Measurements from ENCODE around the gene PHLDB2.

PHLDB2 gene

DNA sequence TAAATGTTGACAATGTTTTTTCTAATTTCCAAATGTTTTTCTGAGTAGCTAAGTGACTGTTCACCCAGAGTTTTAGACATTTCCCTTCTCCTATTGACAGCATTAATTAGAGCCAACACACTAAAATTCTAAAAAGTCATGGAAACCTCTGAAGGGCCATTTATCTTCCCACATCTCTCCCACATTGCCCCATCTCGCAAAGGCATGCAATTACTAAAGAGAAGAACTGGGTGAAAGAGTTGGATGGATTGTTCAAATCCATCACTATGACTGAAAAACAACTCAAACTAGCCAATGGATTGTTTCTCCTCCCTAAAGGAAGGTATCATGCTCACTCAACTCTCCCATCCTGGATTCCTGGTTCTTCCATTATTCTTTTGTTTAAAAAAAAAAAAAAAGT, 30.0 kb upstream of the PHLDB2 start:
- no peak for TF ChIP-seq ZNF274 (IDR thresholded peaks at IDR 0.05; ENCODE audit: low read depth, low read length)
- no peak overlapping the region for H3K4me3 ChIP-seq (ENCODE audit: low read length)

DNA sequence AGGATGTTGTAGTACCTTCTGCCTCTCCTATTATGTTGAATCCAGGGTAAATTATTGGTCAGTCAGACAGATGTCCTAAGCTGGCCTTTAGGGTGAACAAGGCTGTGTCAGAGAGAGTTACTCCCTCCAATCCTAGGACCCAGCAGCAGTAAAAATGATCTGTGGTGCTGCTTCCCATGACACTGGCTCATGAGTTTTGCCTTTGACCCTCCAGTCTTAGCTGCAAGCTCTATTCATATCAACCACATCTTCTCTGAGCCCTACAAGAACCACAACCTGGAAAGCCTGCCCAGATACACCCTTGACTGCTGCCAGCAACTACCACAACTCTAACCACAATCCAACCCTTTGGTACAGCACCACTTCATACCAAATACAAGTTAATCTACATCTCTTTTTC, 27.2 kb upstream of the PHLDB2 start:
- no peak for TF ChIP-seq ZNF274 (IDR thresholded peaks at IDR 0.05; ENCODE audit: low read depth, low read length)
- H3K4me3 ChIP-seq (ENCODE audit: low read length), result no peak overlapping the region

DNA sequence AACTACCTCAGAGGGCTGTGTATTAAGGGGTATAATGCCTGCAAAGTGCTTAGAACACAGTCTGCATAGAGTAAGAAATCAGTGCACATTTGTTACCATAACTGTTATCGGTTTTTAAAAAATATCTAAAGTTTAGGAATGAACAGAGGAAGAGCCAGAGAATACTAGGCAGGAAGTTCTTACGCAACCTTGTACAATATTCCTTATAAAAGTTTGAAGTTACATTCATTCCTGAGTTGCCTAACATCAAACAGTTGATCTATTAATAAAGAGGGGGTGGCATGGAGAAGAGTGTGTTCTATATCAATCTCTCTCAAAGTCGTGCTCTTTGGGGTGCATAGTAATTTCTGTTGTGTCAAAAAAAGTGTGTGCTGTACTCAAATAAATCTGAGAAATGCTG, 22.0 kb upstream of the PHLDB2 start:
- no peak overlapping the region for H3K4me3 ChIP-seq (ENCODE audit: low read length)
- no peak for TF ChIP-seq ZNF274 (IDR thresholded peaks at IDR 0.05; ENCODE audit: low read depth, low read length)

DNA sequence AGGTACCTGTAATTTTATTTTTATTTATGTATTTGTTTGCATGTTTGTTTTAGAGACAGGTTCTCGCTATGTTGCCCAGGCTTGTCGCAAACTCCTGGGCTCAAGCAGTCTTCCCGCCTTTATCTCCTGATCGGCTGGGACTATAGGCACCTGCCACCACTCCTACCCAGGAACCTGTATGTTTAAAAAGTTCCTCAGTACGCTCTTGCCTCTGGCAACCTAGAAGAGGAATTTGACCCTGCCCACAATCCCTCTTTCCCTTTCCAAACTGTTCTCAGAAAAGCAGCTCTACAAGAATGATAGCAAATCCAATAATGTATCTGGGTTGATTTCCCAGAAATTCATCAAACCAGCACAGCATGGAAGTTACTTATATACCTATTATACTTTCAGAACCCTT, 20.9 kb upstream of the PHLDB2 start:
- no peak overlapping the region for H3K4me3 ChIP-seq (ENCODE audit: low read length)
- no peak for TF ChIP-seq ZNF274 (IDR thresholded peaks at IDR 0.05; ENCODE audit: low read depth, low read length)

DNA sequence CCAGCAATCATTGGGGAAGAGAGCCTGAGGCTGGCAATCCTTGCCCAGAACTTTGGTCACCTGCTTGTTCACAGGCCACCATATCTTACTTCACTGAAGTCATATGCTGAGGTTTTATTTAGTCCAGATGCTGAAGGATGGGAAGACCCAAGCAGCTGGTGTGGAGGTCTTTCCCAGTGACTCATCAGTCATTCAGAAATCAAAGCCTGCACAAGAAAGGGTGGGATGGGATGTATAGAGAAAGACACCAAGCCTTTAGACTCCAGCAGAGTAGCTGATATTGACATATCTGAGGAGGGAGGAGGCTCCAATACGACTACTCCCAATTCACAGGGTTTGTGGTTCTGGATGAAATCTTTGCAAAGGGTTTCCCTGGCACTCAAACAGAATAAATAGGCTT, 13.0 kb upstream of the PHLDB2 start:
- H3K4me3 ChIP-seq (ENCODE audit: low read length), result no peak overlapping the region
- TF ChIP-seq ZNF274 (IDR thresholded peaks at IDR 0.05; ENCODE audit: low read depth, low read length), result no peak

DNA sequence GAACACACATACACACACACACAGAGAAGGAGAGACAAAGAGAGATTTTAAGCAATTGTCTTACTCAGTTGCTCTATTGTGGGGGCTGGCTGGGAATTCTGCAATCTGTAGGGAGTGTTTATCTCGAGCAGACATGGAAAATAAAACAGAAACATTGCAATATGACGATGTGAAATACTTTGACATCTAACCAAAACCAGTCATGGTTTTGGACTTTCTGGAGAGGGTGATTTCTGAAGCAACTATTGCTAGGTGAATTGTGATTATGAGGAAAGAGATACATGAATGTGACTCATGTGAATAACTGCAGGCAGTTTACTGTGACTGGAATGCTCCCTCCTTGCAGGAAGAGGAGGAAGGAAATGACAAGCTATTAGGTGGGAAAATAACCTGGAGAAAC, 12.3 kb upstream of the PHLDB2 start:
- no peak for TF ChIP-seq ZNF274 (IDR thresholded peaks at IDR 0.05; ENCODE audit: low read depth, low read length)
- no peak overlapping the region for H3K4me3 ChIP-seq (ENCODE audit: low read length)

DNA sequence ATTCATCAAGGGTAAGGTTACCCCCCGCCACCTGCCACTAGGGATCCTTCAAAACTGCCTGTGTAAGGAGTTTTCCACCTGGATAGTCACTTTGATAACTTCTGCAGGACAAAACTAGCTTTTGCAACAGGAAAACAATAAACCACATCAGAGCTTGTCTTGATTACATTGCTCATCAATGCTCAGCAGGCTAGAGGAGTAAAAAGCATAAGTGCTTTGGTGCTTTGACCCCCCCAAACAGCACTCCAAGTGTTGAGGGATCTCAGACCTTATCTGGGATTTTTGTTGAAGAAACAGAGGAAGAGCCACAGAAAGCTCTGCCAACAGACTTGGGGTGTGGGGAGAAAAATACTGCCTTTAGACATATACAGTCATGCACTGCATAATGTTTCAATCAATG, 10.8 kb upstream of the PHLDB2 start:
- H3K4me3 ChIP-seq (ENCODE audit: low read length), result no peak overlapping the region
- no peak for TF ChIP-seq ZNF274 (IDR thresholded peaks at IDR 0.05; ENCODE audit: low read depth, low read length)

DNA sequence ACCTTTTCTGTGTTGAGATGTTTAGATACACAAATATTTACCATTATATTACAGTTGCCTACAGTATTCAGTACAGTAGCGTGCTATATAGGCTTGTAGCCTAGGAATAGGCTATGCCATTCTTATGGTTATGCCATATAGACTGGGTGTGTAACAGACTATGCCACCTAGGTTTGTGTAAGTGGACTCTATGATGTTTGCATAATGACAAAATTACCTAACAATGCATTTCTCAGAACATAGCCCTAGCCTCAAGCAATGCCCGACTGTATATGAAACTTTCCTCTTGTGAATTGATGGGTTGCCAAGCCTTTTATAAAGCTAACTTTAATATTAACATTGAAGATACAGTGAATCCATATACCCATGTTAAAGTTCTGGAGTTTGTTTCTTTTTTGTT, 10.3 kb upstream of the PHLDB2 start:
- H3K4me3 ChIP-seq (ENCODE audit: low read length), result no peak overlapping the region
- TF ChIP-seq ZNF274 (IDR thresholded peaks at IDR 0.05; ENCODE audit: low read depth, low read length), result no peak

DNA sequence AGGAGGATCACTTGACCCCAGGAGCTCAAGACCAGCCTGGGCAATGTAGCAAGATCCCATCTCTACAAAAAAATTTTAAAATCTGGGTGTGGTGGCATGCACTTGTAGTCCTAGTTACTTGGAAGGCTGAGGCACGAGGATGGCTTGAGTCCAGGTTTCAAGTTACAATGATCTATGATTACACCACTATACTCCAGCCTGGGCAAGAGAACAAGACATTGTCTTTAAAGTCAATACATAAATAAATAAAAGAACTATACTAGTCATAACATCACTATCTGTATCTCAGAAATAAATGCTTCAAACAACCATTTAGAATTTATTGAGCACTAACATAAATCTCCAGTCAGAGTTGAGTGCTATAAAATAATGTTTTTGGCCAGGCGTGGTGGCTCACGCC, 8.5 kb upstream of the PHLDB2 start:
- no peak for TF ChIP-seq ZNF274 (IDR thresholded peaks at IDR 0.05; ENCODE audit: low read depth, low read length)
- H3K4me3 ChIP-seq (ENCODE audit: low read length), result no peak overlapping the region

DNA sequence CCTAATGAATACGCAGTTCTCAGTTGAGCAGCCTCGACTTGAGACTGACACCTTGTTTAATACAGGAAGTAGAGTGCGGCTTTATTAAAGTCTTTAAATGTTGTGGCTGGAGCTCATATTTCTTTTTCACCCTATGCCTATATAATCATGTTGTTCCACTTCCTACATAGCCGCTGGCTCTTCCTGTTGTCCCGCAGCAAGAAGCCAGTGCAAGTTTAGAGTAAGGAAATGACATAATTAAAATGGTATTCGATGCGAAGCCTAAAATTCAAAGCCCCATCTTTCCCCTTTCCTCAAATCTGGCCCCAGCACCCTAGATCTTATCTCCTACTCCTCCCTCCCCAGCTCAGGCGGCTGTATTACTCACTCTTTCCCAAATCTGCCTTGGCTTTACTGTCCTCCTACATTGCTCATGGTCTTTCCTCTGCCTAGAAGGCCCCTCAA, 7.5 kb upstream of the PHLDB2 start:
- H3K4me3 ChIP-seq (ENCODE audit: low read length), result no peak overlapping the region
- TF ChIP-seq ZNF274 (IDR thresholded peaks at IDR 0.05; ENCODE audit: low read depth, low read length), result no peak

DNA sequence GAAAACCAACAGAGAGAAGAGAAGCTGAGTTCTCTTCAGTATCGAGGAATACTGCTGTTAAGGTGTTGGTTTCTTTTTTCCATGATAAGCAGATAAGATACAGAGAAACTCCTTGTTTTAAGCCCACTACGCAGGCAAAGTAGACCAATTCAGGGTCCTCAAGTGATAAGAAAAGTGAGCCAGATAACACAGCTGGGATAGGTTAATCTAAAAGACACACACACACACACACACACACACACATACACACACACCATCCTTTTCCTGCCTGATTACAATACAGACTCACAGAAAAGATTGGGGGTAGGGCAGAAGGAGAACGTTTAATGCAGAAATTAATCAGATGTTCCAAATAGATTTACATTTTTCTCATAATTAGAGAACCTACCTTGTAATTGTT, 6.5 kb upstream of the PHLDB2 start:
- no peak overlapping the region; the same call in 1 of the 2 replicates for H3K4me3 ChIP-seq (ENCODE audit: low read length)
- TF ChIP-seq ZNF274 (IDR thresholded peaks at IDR 0.05; ENCODE audit: low read depth, low read length), result no peak

DNA sequence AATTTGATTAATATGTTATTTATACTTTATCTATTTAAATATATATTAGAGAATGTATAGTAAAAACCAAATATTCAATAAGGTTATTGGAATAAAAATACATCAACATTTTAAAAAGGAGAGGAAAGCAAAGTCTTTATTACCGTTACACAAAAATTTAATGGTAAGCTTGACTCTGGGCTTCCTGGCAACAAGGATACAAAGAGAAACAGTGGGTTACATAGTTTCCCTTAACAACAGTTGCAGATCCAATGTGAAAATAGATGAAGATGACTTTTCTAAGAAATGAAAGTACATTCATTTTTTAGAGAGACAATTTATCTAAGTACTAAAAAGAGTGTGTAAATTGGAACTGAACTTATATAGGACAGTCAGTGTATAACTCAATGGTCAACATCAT, 6.0 kb upstream of the PHLDB2 start:
- no peak overlapping the region for H3K4me3 ChIP-seq (ENCODE audit: low read length)
- no peak for TF ChIP-seq ZNF274 (IDR thresholded peaks at IDR 0.05; ENCODE audit: low read depth, low read length)

DNA sequence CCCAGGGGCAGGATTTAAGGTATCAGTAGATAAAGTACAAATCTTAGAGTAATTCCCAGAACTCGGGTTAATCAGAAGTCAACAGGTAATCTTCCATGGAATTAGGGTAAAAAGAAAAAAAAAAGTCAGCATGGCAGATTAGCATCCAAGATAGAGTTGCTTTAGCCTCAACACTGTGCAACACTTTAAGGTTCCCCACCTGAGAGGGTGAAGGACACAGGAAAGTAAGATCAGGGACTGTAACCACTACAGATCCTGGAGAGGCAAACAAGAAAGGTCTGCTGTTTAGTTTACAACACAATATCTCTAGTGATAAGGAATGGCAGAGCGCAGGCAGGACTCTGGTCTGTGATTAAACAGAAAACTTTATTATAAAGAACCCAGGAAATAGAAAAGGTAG, 4.1 kb upstream of the PHLDB2 start:
- no peak overlapping the region for H3K4me3 ChIP-seq (ENCODE audit: low read length)
- no peak for TF ChIP-seq ZNF274 (IDR thresholded peaks at IDR 0.05; ENCODE audit: low read depth, low read length)

DNA sequence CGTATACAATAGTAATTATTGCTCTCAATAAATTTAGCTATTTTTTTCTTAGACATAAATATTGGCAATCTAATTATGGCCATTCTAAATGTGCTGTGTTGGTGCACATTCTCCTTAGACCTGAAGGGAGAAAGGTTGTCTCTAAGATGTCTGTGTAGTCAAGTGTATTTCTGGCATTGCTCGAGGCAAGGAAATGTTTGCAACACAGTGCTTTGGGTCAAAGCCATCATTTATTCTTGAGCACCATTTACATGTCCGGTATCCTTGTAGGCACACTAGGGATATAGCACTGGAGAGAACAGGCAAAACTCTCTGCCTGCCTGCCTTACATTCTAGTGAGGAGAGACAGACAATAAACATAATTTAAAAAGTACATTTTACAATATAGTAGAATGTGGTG, 2.6 kb upstream of the PHLDB2 start:
- no peak for TF ChIP-seq ZNF274 (IDR thresholded peaks at IDR 0.05; ENCODE audit: low read depth, low read length)
- no peak overlapping the region for H3K4me3 ChIP-seq (ENCODE audit: low read length)

DNA sequence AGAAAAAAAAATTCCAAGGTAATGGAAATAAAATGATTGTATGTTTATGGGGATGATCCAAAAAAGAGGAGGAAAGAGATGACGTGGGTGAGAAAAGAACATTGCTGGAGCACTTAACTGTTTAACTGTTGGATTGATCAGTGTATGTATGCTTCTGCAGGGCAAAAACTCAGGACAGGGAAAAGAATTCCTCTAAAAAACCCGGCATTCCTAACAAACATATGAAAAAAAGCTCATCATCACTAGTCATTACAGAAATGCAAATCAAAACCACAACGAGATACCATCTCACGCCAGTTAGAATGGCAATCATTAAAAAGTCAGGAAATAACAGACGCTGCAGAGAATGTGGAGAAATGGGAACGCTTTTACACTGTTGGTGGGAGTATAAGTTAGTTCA, 1.6 kb upstream of the PHLDB2 start:
- no peak for TF ChIP-seq ZNF274 (IDR thresholded peaks at IDR 0.05; ENCODE audit: low read depth, low read length)
- no peak overlapping the region for H3K4me3 ChIP-seq (ENCODE audit: low read length)

DNA sequence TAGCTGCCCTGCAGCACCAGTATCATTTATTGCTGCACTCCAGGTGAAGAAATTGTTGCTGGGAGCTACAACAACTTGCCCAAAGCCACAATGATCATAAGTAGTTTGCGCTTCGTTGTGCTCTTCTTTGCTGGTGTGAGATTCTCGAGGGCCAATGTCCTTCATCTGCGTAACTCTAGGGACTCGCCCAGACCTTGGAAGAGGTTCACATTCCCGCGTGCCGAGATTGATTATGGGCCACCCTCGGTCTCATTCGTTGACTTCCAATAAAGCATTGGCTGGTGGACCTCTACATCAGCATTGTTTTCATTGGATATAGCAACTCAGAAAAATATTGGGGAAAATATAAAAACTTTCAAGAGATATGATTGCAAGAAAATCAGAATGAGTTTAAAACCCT, 423 bp upstream of the PHLDB2 start:
- TF ChIP-seq ZNF274 (IDR thresholded peaks at IDR 0.05; ENCODE audit: low read depth, low read length), result no peak
- no peak overlapping the region; the same call in 1 of the 2 replicates for H3K4me3 ChIP-seq (ENCODE audit: low read length)

All from GM08714 (cell line).